Epithelial cell of prostate (primary cell): ENCODE results near the gene STYXL1.

Source experiments
- DNase-seq: peaks from one replicate; pipeline ENCODE4 v3.0.0-alpha.2; 2011; ENCODE audit warnings: low read depth, low spot score
- H3K27ac ChIP-seq: fragments of 450-650 bp; 2 replicates; pipeline ENCODE4 v1.5.1; 2017; ENCODE audit warnings: mild to moderate bottlenecking

The STYXL1 gene

GRCh38 chr7:75982306-75983064 is 65.3 kb downstream of the STYXL1 start:
- no peak for DNase-seq
- no peak overlapping the region for H3K27ac ChIP-seq

GRCh38 chr7:75981453-75982305 is 66.1 kb downstream of the STYXL1 start:
- no peak overlapping the region for H3K27ac ChIP-seq
- no peak for DNase-seq

- H3K27ac ChIP-seq: no peak overlapping the region
- no peak for DNase-seq
These were observed 66.7 kb downstream of the STYXL1 start for GRCh38 chr7:75981203-75981452.

- DNase-seq: no peak
- no peak overlapping the region for H3K27ac ChIP-seq
These were observed 67.2 kb downstream of the STYXL1 start for GRCh38 chr7:75980430-75981202.

- H3K27ac ChIP-seq: no peak overlapping the region
- DNase-seq: no peak
These were observed 67.9 kb downstream of the STYXL1 start for GRCh38 chr7:75979759-75980429.

GRCh38 chr7:75977743-75978142 is 70.1 kb downstream of the STYXL1 start:
- no peak for DNase-seq
- no peak overlapping the region for H3K27ac ChIP-seq

GRCh38 chr7:75971961-75972763 is 75.6 kb downstream of the STYXL1 start:
- no peak for DNase-seq

GRCh38 chr7:75971309-75971960 is 76.4 kb downstream of the STYXL1 start:
- H3K27ac ChIP-seq: no peak overlapping the region
- no peak for DNase-seq

More at GRCh38 chr7:75971961-75972763, 75.6 kb downstream of the STYXL1 start:
- no peak overlapping the region for H3K27ac ChIP-seq

GRCh38 chr7:75969704-75970498 is 77.9 kb downstream of the STYXL1 start:
- DNase-seq: no peak
- no peak overlapping the region for H3K27ac ChIP-seq

- no peak overlapping the region for H3K27ac ChIP-seq
- no peak for DNase-seq
These were observed 78.6 kb downstream of the STYXL1 start for GRCh38 chr7:75969182-75969581.

- H3K27ac ChIP-seq: no peak overlapping the region
- no peak for DNase-seq
These were observed 79.2 kb downstream of the STYXL1 start for GRCh38 chr7:75968561-75969001.

GRCh38 chr7:75968012-75968411 is 79.8 kb downstream of the STYXL1 start:
- DNase-seq: no peak
- H3K27ac ChIP-seq: no peak overlapping the region

GRCh38 chr7:75967487-75967997 is 80.3 kb downstream of the STYXL1 start:
- no peak overlapping the region for H3K27ac ChIP-seq
- DNase-seq: no peak

GRCh38 chr7:75967055-75967454 is 80.7 kb downstream of the STYXL1 start:
- H3K27ac ChIP-seq: no peak overlapping the region
- no peak for DNase-seq

GRCh38 chr7:75966190-75966961 is 81.4 kb downstream of the STYXL1 start:
- no peak overlapping the region for H3K27ac ChIP-seq
- no peak for DNase-seq

GRCh38 chr7:75965617-75966016 is 82.2 kb downstream of the STYXL1 start:
- no peak for DNase-seq
- no peak overlapping the region for H3K27ac ChIP-seq

- DNase-seq: no peak
- H3K27ac ChIP-seq: no peak overlapping the region
These were observed 84.3 kb downstream of the STYXL1 start for GRCh38 chr7:75963381-75963995.
